Measurements from ENCODE around the gene P2RY6.

GRCh38 chr11:73306069-73306841 is 34.1 kb downstream of the P2RY6 start:
- no peak for TF ChIP-seq GATA3 (IDR thresholded peaks at IDR 0.05; ENCODE audit: low read depth, low read length)
- no peak for TF ChIP-seq GATA2 (IDR thresholded peaks at IDR 0.05; ENCODE audit: low read depth, low read length)

Measured in SH-SY5Y (cell line).